Measurements from ENCODE around the gene FAAH2.
A peak's percentile ranks its signal among the peaks of the same experiment; 100 is the strongest.

The FAAH2 gene, protein sequence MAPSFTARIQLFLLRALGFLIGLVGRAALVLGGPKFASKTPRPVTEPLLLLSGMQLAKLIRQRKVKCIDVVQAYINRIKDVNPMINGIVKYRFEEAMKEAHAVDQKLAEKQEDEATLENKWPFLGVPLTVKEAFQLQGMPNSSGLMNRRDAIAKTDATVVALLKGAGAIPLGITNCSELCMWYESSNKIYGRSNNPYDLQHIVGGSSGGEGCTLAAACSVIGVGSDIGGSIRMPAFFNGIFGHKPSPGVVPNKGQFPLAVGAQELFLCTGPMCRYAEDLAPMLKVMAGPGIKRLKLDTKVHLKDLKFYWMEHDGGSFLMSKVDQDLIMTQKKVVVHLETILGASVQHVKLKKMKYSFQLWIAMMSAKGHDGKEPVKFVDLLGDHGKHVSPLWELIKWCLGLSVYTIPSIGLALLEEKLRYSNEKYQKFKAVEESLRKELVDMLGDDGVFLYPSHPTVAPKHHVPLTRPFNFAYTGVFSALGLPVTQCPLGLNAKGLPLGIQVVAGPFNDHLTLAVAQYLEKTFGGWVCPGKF

DNA sequence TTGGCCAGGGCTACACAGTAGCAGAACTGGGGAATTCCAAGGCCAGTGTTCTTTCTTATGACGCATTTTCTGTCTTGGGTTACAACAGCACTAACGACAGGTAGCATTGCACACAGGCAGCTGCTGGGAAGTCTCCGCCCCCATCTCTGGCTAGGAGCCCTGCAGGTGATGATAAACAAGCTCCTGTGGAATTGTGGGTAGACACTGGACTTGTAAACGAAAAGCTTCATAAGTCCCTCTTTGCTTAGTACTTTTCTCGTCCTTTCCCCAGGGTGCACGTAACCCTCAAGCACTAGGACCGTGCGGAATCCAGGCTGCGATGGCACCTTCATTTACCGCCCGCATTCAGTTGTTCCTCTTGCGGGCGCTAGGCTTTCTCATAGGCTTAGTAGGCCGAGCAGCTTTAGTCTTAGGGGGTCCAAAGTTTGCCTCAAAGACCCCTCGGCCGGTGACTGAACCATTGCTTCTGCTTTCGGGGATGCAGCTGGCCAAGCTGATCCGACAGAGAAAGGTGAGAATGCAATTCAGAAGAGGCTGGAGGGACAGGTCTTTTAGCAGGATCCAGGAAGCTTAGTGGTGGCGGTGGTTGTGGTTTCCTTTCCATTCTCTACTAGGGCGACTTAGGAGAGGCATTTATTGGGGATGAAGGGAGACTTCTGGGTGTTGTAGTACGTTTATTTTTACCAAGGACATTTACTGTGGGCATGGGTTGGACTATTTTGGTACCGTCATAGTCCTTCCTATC, at the start of gene FAAH2:
Gene FAAH2 (plus strand): TSS at position 200 of the 745 bp plus-strand sequence. CDS start 120 bp downstream, at position 320.
- in situ Hi-C loops (cut with MboI; ENCODE audit: low sequenced_read_pairs, unreplicated experiment) = no loop called here
- peak; percentile 24 for DNase-seq (ENCODE audit: low spot score)
- TF ChIP-seq CTCF (IDR thresholded peaks at IDR 0.05; ENCODE audit: borderline replicate concordance, control extremely low read depth, extremely low read depth, insufficient read depth, missing control alignments) = no peak

DNA sequence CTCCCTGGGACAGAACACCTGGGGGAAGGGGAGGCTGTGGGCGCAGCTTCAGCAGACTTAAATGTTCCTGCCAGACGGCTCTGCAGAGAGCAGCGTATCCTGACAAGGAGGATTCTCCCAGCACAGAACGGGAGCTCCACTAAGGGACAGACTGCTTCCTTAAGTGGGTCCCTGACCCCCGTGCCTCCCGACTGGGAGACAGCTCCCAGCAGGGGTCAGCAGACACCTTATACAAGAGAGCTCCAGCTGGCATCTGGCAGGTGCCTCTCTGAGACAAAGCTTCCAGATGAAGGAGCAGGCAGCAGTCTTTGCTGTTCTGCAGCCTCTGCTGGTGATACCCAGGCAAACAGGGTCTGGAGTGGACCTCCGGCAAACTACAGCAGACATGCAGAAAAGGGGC, 44.5 kb upstream of the FAAH2 start:
- TF ChIP-seq CTCF (IDR thresholded peaks at IDR 0.05; ENCODE audit: borderline replicate concordance, control extremely low read depth, extremely low read depth, insufficient read depth, missing control alignments) = no peak
- DNase-seq (ENCODE audit: low spot score) = no peak
- in situ Hi-C loops (cut with MboI; ENCODE audit: low sequenced_read_pairs, unreplicated experiment) = no loop called here

DNA sequence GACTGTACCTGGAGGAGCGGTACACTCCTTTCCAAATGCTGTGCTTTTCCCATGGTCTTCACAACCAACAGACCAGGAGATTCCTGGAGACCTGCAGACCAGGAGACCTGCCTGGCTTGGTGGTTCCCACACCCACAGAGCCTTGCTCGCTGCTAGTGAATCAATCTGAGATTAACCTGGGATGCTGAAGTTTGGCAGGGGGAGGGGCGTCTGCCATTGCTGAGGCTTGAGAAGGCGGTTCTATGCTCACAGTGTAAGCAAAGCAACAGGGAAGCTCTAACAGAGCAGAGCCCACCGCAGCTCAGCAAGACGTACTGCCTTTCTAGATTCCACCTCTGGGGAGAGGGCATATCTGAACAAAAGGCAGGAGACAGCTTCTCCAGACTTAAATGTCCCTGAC, 34.5 kb upstream of the FAAH2 start:
- in situ Hi-C loops (cut with MboI; ENCODE audit: low sequenced_read_pairs, unreplicated experiment) = no loop called here
- DNase-seq (ENCODE audit: low spot score) = no peak
- no peak for TF ChIP-seq CTCF (IDR thresholded peaks at IDR 0.05; ENCODE audit: borderline replicate concordance, control extremely low read depth, extremely low read depth, insufficient read depth, missing control alignments)

DNA sequence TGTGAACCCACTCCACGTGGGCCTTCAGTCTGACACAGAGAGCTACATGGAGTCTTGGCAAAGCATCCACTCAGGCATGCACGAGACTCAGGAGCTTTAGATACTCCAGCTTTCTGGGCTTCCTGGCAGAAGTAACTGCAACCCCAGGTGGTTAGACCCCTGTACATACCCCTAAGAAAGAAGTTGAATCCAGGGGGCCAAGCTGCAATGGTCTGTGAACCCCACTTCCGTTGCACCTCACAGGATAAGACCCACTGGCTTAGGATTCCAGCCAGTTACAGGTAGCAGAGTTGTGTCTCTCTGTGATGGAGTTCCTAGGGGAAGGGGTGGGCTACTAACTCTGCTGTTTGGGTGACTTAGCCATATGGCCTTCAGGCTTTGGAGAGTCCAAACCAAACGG, 21.4 kb upstream of the FAAH2 start:
- DNase-seq (ENCODE audit: low spot score) = no peak
- in situ Hi-C loops (cut with MboI; ENCODE audit: low sequenced_read_pairs, unreplicated experiment) = no loop called here
- no peak for TF ChIP-seq CTCF (IDR thresholded peaks at IDR 0.05; ENCODE audit: borderline replicate concordance, control extremely low read depth, extremely low read depth, insufficient read depth, missing control alignments)

GRCh38 chrX:57266275-57266674, 20.2 kb upstream of the FAAH2 start:
- in situ Hi-C loops (cut with MboI; ENCODE audit: low sequenced_read_pairs, unreplicated experiment) = no loop called here
- no peak for DNase-seq (ENCODE audit: low spot score)
- no peak for TF ChIP-seq CTCF (IDR thresholded peaks at IDR 0.05; ENCODE audit: borderline replicate concordance, control extremely low read depth, extremely low read depth, insufficient read depth, missing control alignments)

GRCh38 chrX:57266871-57267270, 19.6 kb upstream of the FAAH2 start:
- in situ Hi-C loops (cut with MboI; ENCODE audit: low sequenced_read_pairs, unreplicated experiment) = no loop called here
- no peak for TF ChIP-seq CTCF (IDR thresholded peaks at IDR 0.05; ENCODE audit: borderline replicate concordance, control extremely low read depth, extremely low read depth, insufficient read depth, missing control alignments)
- DNase-seq (ENCODE audit: low spot score) = no peak

All from GM13976 (cell line).